ENCODE measurements around the gene ASMTL. TPM values are rescaled to one million over a fixed set of nuclear protein-coding genes. Genes with fewer than 3 reads are reported as not detected.

ASMTL gene
- 10 to 100 TPM; 43.1 to 44.2 TPM for total RNA-seq

- Histone ChIP-seq H3K4me3 (peak within 1 kb of the TSS; percentile 84 to 96), H3K4me1 (replicated peaks) (peaks cover 9% of the 10 kb centered on the region), H3K27ac (peak within 1 kb of the TSS; percentile 75 to 89), H3K9me3 (no peaks in the 10 kb centered on the region), H3K36me3 (no peaks in the 10 kb centered on the region), H3K27me3 (replicated peaks; ENCODE audit: insufficient read depth) (no peaks in the 10 kb centered on the region)
- TF ChIP-seq CTCF (IDR thresholded peaks at IDR 0.05): peak in 1 of 4 experiments; percentile 23
- peak; percentile 90 for TF ChIP-seq POLR2A (IDR thresholded peaks at IDR 0.05)
- TF ChIP-seq POLR2AphosphoS5 (IDR thresholded peaks at IDR 0.05): peak; percentile 78
- peak; percentile 100 for DNase-seq (ENCODE audit: low spot score)
- intact Hi-C loops (cut with DNase I): loop anchor here (2.0 to 10.0 kb wide), 4 partner anchors 60 to 1172 kb away; partner anchors contain the start of genes AKAP17A and SLC25A6
- WGBS: under 1% methylated on average over 76 of the region's 76 CpGs
These were observed at the start of gene ASMTL for GRCh38 chrX:1452516-1453394. Gene ASMTL, minus strand, starts transcription at chrX:1452909. Its CDS starts 69 bp downstream, at chrX:1452840.

GRCh38 chrX:1502241-1502640 is 49.5 kb upstream of the ASMTL start:
- 64% methylated on average over 12 of the region's 12 CpGs for WGBS
- no peaks in the 10 kb centered on the region for H3K9me3 ChIP-seq
- no peak for DNase-seq (ENCODE audit: low spot score)

GRCh38 chrX:1500701-1501624 is 48.3 kb upstream of the ASMTL start:
- no peaks in the 10 kb centered on the region for H3K4me1 ChIP-seq (replicated peaks)
- no peaks in the 10 kb centered on the region for H3K36me3 ChIP-seq
- TF ChIP-seq POLR2AphosphoS5 (IDR thresholded peaks at IDR 0.05) (no peak), CTCF (IDR thresholded peaks at IDR 0.05) (no peak), POLR2A (IDR thresholded peaks at IDR 0.05) (no peak)
- DNase-seq (ENCODE audit: low spot score): no peak
- no peaks in the 10 kb centered on the region for H3K9me3 ChIP-seq
- 83% methylated on average over 23 of the region's 23 CpGs for WGBS
- no peak overlapping the region for H3K27ac ChIP-seq
- intact Hi-C loops (cut with DNase I): no loop called here
- H3K27me3 ChIP-seq (replicated peaks; ENCODE audit: insufficient read depth): no peaks in the 10 kb centered on the region
- no peak overlapping the region for H3K4me3 ChIP-seq

More at GRCh38 chrX:1502241-1502640, 49.5 kb upstream of the ASMTL start:
- no peak overlapping the region for H3K27ac ChIP-seq
- no peaks in the 10 kb centered on the region for H3K27me3 ChIP-seq (replicated peaks; ENCODE audit: insufficient read depth)
- no peaks in the 10 kb centered on the region for H3K36me3 ChIP-seq
- intact Hi-C loops (cut with DNase I): no loop called here
- no peaks in the 10 kb centered on the region for H3K4me1 ChIP-seq (replicated peaks)
- H3K4me3 ChIP-seq: no peak overlapping the region
- TF ChIP-seq CTCF (IDR thresholded peaks at IDR 0.05) (no peak), POLR2A (IDR thresholded peaks at IDR 0.05) (no peak), POLR2AphosphoS5 (IDR thresholded peaks at IDR 0.05) (no peak)

- 72% methylated on average over 12 of the region's 12 CpGs for WGBS
- Histone ChIP-seq H3K36me3 (no peaks in the 10 kb centered on the region), H3K27ac (no peak overlapping the region), H3K4me1 (replicated peaks) (no peaks in the 10 kb centered on the region), H3K4me3 (no peak overlapping the region), H3K27me3 (replicated peaks; ENCODE audit: insufficient read depth) (no peaks in the 10 kb centered on the region), H3K9me3 (no peaks in the 10 kb centered on the region)
- no peak for DNase-seq (ENCODE audit: low spot score)
- no peak for TF ChIP-seq CTCF (IDR thresholded peaks at IDR 0.05)
- TF ChIP-seq POLR2AphosphoS5 (IDR thresholded peaks at IDR 0.05): no peak
- no peak for TF ChIP-seq POLR2A (IDR thresholded peaks at IDR 0.05)
- intact Hi-C loops (cut with DNase I): no loop called here
These were observed 43.4 kb upstream of the ASMTL start for GRCh38 chrX:1496076-1496475.

Measured in prostate gland (tissue), 2 donors.